Thoracic aorta (tissue), 2 donors: Measurements from ENCODE around the gene JCAD. TPM values are rescaled to one million over a fixed set of nuclear protein-coding genes. Genes with fewer than 3 reads are reported as not detected.

Source experiments
- ATAC-seq: fragments of 150-250 bp; one replicate; pipeline ENCODE4 v1.8.0; 2017; ENCODE audit warnings: low read depth; ENCODE audit not compliant: insufficient number of reproducible peaks, low FRiP score
- DNase-seq: peaks from one replicate; pipeline ENCODE4 v3.0.0-alpha.2; 2020; ENCODE audit warnings: low spot score
- H3K27ac ChIP-seq, 2 donors: fragments of 200-600 bp; sonication (generic); 1 replicate in 1 of 2; 2 replicates in 1 of 2; pipeline ENCODE4 v1.5.1; 2016; ENCODE audit warnings: mild to moderate bottlenecking in 2 of 2, moderate library complexity in 2 of 2
- H3K27me3 ChIP-seq: fragments of 200-600 bp; sonication (generic); replicated peaks from 2 replicates; pipeline ENCODE4 v1.6.0; 2016; ENCODE audit warnings: mild to moderate bottlenecking; ENCODE audit not compliant: insufficient read depth
- H3K36me3 ChIP-seq: fragments of 200-600 bp; sonication (generic); one replicate; pipeline ENCODE4 v1.5.1; 2016
- H3K4me1 ChIP-seq, 2 donors: fragments of 200-600 bp; sonication (generic); 1 replicate in 1 of 2; 2 replicates in 1 of 2; pipeline versions ENCODE4 v1.5.1 to v1.6.0; 2016; ENCODE audit warnings: low read depth in 2 of 2, mild to moderate bottlenecking in 1 of 2; ENCODE audit not compliant: control insufficient read depth in 1 of 2
- H3K4me3 ChIP-seq: fragments of 200-600 bp; sonication (generic); 2 replicates; pipeline ENCODE4 v1.5.1; 2016; ENCODE audit warnings: mild to moderate bottlenecking
- H3K9me3 ChIP-seq: fragments of 200-600 bp; sonication (generic); 2 replicates; pipeline ENCODE4 v1.5.1; 2016
- CTCF ChIP-seq: fragments of 200-600 bp; sonication (generic); IDR thresholded peaks from one replicate; pipeline ENCODE4 v1.5.1; 2019; ENCODE audit warnings: antibody characterized with exemption
- total RNA-seq, 2 donors: library from RNA; depleted of rRNA; stranded (reverse); fragments of >200 nt; gene quantifications; one replicate each; pipeline versions ENCODE4 v1.1.0 to v1.2.3, GENCODE V29; 2016

Gene JCAD
- total RNA-seq, 2 donors from 2014 or later = 46.3 to 103 TPM

DNA sequence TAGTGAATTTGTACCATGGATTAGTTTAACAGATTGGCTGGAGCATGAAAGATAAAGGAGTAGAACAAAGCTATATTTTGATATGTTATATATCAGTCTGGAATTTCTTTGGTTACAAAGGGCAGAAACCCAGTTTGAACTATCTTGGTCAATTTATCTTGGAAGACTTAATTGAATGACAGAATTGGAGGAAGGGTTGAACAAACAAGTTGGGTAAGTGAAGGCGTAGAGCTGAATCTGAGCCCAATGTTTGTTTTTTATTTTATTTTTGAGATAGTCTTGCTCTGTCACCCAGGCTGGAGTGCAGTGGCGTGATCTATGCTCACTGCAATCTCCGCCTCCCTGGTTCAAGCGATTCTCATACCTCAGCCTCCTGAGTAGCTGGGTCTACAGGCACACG is 21.8 kb upstream of the JCAD start:
- DNase-seq (no peak), ATAC-seq (no peak)
- H3K9me3 ChIP-seq = no peaks in the 10 kb centered on the region
- H3K27me3 ChIP-seq = no peaks in the 10 kb centered on the region
- TF ChIP-seq CTCF = no peak
- H3K4me1 ChIP-seq = no peaks in the 10 kb centered on the region
- no peak overlapping the region for H3K27ac ChIP-seq
- no peaks in the 10 kb centered on the region for H3K36me3 ChIP-seq
- H3K4me3 ChIP-seq = no peak overlapping the region

GRCh38 chr10:30080161-30080560 is 20.8 kb upstream of the JCAD start:
- TF ChIP-seq CTCF = no peak
- Histone ChIP-seq H3K27me3 (no peaks in the 10 kb centered on the region), H3K4me3 (no peak overlapping the region), H3K9me3 (no peaks in the 10 kb centered on the region), H3K4me1 (no peaks in the 10 kb centered on the region), H3K36me3 (no peaks in the 10 kb centered on the region), H3K27ac (no peak overlapping the region)
- ATAC-seq (no peak), DNase-seq (no peak)

GRCh38 chr10:30079408-30079807 is 20.0 kb upstream of the JCAD start:
- H3K27ac ChIP-seq = no peak overlapping the region
- no peaks in the 10 kb centered on the region for H3K4me1 ChIP-seq
- H3K9me3 ChIP-seq = no peaks in the 10 kb centered on the region
- DNase-seq (no peak), ATAC-seq (no peak)
- no peaks in the 10 kb centered on the region for H3K27me3 ChIP-seq
- no peak overlapping the region for H3K4me3 ChIP-seq
- TF ChIP-seq CTCF = no peak
- H3K36me3 ChIP-seq = no peaks in the 10 kb centered on the region

DNA sequence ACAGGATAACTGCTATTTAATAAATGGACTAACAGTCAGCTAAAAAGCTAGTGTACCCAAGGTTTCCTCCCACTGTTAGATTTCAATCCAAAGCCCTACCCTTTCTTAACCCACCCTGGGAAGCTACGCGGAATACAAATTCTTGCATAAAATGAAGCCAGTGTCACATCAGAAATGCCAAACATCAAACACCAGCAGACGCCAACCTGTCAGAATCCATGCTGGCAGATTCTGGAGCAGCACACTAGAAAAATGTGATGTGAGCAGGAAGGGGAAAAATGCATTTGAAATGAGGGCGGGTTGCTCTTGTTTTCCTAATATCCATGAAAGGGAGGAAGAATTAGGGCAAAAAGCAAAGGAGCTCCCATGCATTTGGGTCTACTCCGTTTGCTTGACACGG is 16.1 kb upstream of the JCAD start:
- ATAC-seq (no peak), DNase-seq (no peak)
- H3K27ac ChIP-seq = no peak overlapping the region
- no peaks in the 10 kb centered on the region for H3K36me3 ChIP-seq
- TF ChIP-seq CTCF = no peak
- no peaks in the 10 kb centered on the region for H3K27me3 ChIP-seq
- H3K4me1 ChIP-seq = no peaks in the 10 kb centered on the region
- H3K4me3 ChIP-seq = no peak overlapping the region
- no peaks in the 10 kb centered on the region for H3K9me3 ChIP-seq

DNA sequence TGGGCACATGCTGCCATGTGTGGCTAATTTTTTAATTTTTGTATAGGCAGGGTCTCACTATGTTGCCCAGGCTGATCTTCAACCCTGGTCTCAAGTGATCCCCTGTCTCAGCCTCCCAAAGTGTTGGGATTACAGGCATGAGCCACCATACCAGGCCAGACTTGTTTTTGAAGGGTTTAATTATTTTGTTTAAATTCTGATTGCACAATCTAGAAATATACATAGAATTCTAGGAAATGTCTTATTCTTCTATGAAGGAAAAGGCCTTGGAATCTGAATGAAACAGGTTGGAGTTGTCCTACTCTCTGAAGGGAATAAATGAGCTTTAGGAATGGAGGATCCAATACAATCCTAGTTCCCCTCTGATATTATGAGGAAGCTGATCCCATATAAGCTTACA is 15.5 kb upstream of the JCAD start:
- ATAC-seq (no peak), DNase-seq (no peak)
- Histone ChIP-seq H3K4me3 (no peak overlapping the region), H3K27me3 (no peaks in the 10 kb centered on the region), H3K27ac (no peak overlapping the region), H3K4me1 (no peaks in the 10 kb centered on the region), H3K9me3 (no peaks in the 10 kb centered on the region), H3K36me3 (no peaks in the 10 kb centered on the region)
- TF ChIP-seq CTCF = no peak
